IPS DF 6.9 (cell line): Measurements from ENCODE around the gene LRP10.

Experiments
- DNase-seq: peaks from one replicate; pipeline ENCODE4 v3.0.0-alpha.2; 2013; ENCODE audit warnings: low read depth, low spot score
- H3K27ac ChIP-seq: one replicate; pipeline ENCODE4 v1.5.1; 2013; ENCODE audit warnings: low read length, control low read depth
- H3K27me3 ChIP-seq: 2 replicates; pipeline ENCODE4 v1.6.1; 2013; ENCODE audit warnings: mild to moderate bottlenecking, low read length; ENCODE audit not compliant: control insufficient read depth, insufficient read depth
- H3K36me3 ChIP-seq: 2 replicates; pipeline ENCODE4 v1.6.1; 2013; ENCODE audit warnings: low read length; ENCODE audit not compliant: control insufficient read depth, insufficient read depth
- H3K4me1 ChIP-seq: 2 replicates; pipeline ENCODE4 v1.6.1; 2013; ENCODE audit warnings: low read length; ENCODE audit not compliant: control insufficient read depth, insufficient read depth
- H3K4me3 ChIP-seq: 2 replicates; pipeline ENCODE4 v1.5.1; 2013; ENCODE audit warnings: mild to moderate bottlenecking, low read length
- H3K9me3 ChIP-seq: 2 replicates; pipeline ENCODE4 v1.6.1; 2013; ENCODE audit warnings: low read length, inconsistent platforms; ENCODE audit not compliant: control insufficient read depth, insufficient read depth
- WGBS: extraction: QIAGEN DNeasy Blood & Tissue Kit; methylation state at CpG from one replicate; pipeline ENCODE4 v1.1.7; 2013; ENCODE audit warnings: mixed read lengths, missing lambda C conversion rate; ENCODE audit not compliant: insufficient read length, insufficient coverage; 5-methylcytosine and 5-hydroxymethylcytosine counted together

Gene LRP10

DNA sequence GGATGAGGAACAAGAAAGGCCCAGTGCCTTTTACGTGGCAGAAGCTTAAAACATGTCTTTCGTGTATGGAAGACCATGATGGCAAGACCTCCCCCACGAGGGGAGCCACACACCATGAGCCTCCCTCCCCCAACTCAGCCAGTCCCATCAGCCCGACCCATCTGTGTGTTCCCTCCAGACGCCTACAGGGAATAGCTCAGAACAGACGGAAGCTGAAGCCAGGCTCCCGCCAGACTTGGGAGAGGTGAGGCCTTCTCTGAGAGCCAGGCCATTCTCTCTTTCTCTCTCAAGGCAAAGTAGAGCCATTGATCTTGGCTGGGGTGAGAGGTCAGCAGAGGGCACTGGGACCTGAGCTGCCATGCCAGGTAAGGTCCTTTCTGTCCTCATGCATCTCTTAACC, 20.9 kb downstream of the LRP10 start:
- Histone ChIP-seq H3K36me3 (no peaks in the 10 kb centered on the region), H3K4me1 (no peaks in the 10 kb centered on the region), H3K4me3 (no peak overlapping the region), H3K9me3 (no peaks in the 10 kb centered on the region), H3K27me3 (peaks cover 5% of the 10 kb centered on the region; the same call in 1 of the 2 replicates), H3K27ac (no peak overlapping the region)
- DNase-seq, result no peak
- WGBS, result no CpG with 5 or more reads among the region's 7 CpGs

DNA sequence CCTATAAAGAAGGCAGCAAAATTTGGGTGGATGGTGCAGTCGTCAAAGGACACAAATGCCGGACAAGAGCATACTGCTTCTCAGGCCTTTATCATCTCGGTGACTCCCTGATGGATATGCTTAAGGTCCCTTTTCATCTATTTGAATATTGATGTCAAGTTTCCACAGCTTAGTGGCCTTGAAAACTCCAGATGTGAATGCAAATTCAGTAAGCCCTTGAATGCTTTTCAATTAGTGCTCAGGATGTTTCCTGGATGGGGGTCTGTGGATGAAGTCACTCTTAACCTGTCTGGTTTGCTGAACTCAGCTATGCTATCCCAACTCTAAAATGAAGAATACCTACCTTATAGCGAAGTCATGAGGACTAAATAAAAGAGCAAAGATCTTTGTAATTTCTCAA, 22.2 kb downstream of the LRP10 start:
- no peak overlapping the region for H3K4me3 ChIP-seq
- no peaks in the 10 kb centered on the region for H3K9me3 ChIP-seq
- peaks cover 10% of the 10 kb centered on the region for H3K27me3 ChIP-seq
- no peaks in the 10 kb centered on the region for H3K36me3 ChIP-seq
- no peaks in the 10 kb centered on the region for H3K4me1 ChIP-seq
- H3K27ac ChIP-seq, result no peak overlapping the region
- no peak for DNase-seq
- WGBS, result no CpG with 5 or more reads among the region's 4 CpGs

DNA sequence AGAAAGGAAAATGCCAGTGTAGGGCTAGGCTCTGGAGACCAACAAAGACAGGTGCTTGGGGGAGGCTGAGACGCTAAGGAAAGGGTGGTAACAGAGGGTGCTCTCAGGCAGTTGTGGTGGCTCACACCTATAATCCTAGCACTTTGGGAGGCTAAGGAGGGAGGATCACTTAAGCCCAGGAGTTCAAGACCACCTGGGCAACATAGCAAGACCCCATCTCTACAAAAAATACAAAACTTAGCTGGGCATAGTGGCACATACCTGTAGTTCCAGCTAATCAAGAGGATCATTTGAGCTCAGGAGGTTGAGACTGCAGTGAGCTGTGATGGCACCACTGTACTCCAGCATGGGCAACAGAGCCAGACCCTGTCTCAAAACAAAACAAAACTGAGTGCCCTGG, 23.9 kb downstream of the LRP10 start:
- no peaks in the 10 kb centered on the region for H3K9me3 ChIP-seq
- WGBS, result no CpG with 5 or more reads among the region's 1 CpG
- H3K27ac ChIP-seq, result no peak overlapping the region
- peaks cover 10% of the 10 kb centered on the region for H3K27me3 ChIP-seq
- no peaks in the 10 kb centered on the region for H3K36me3 ChIP-seq
- no peak for DNase-seq
- no peaks in the 10 kb centered on the region for H3K4me1 ChIP-seq
- no peak overlapping the region for H3K4me3 ChIP-seq

DNA sequence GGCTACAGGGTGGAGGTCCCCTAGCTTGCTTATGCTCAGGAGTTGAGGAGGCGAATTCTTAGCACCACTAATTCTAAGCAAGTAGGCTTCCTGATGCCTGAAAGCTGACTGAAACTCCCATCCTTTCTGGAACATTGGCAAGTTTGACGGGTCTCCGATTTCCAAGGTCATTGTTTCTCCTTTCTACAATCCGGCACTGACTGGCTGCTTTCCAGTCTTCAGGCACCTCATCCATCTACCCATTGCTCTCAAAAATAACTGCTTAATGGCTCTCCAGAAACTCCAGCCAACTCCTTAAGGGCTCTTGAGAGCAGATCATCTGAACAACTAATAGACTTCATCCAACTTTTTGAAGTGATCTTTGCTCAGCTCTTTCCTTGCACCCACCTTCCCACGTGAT, 24.8 kb downstream of the LRP10 start:
- no peaks in the 10 kb centered on the region for H3K4me1 ChIP-seq
- DNase-seq, result no peak
- H3K27me3 ChIP-seq, result peaks cover 10% of the 10 kb centered on the region
- no peak overlapping the region for H3K4me3 ChIP-seq
- no peak overlapping the region for H3K27ac ChIP-seq
- H3K36me3 ChIP-seq, result peaks cover 6% of the 10 kb centered on the region; the same call in 1 of the 2 replicates
- WGBS, result no CpG with 5 or more reads among the region's 5 CpGs
- H3K9me3 ChIP-seq, result no peaks in the 10 kb centered on the region

DNA sequence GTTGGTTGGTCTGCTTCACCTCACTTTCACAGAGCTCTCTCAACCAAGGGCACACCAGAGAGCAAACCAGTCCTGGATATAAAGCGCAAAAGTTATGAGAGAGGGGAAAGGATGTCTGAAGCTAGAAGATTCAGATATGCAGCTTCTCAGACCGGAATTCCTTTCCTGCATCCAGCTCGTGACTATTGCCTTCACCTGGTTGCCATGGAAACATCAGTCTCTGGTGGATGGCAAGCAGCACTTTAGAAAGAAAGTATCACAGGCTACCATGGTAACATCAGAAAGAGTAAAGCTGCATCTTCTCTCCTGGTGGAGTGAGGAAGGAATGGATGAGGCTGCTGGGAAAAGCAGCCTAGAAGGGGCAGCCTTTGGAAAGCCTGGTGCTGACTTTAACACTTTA, 25.2 kb downstream of the LRP10 start:
- no peak overlapping the region for H3K4me3 ChIP-seq
- H3K4me1 ChIP-seq, result no peaks in the 10 kb centered on the region
- DNase-seq, result no peak
- peaks cover 10% of the 10 kb centered on the region for H3K27me3 ChIP-seq
- WGBS, result no CpG with 5 or more reads among the region's 3 CpGs
- no peak overlapping the region for H3K27ac ChIP-seq
- H3K9me3 ChIP-seq, result no peaks in the 10 kb centered on the region
- peaks cover 10% of the 10 kb centered on the region for H3K36me3 ChIP-seq

DNA sequence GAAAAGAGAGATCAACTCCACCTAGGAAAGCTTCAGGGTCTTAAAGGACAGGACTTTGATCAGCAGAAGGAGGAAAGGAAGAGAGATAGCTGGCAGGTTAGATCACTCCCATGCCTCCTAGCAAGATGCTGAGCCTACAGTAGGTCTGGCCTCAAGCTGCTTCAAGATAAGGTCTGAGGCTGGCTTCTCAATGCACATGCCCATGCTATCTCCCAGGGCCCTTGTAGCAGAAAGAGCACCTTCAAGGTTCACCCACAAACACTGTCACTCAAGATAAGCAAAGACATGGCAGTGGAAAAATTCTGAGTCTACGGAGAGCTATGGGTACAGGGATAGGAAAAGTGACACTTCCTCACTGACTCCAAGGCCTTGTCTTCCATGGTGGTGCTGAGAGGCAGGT, 25.8 kb downstream of the LRP10 start:
- Histone ChIP-seq H3K27me3 (peaks cover 10% of the 10 kb centered on the region), H3K27ac (no peak overlapping the region), H3K9me3 (no peaks in the 10 kb centered on the region), H3K36me3 (peaks cover 15% of the 10 kb centered on the region), H3K4me1 (no peaks in the 10 kb centered on the region), H3K4me3 (no peak overlapping the region)
- no peak for DNase-seq
- WGBS, result no CpG with 5 or more reads among the region's 1 CpG

DNA sequence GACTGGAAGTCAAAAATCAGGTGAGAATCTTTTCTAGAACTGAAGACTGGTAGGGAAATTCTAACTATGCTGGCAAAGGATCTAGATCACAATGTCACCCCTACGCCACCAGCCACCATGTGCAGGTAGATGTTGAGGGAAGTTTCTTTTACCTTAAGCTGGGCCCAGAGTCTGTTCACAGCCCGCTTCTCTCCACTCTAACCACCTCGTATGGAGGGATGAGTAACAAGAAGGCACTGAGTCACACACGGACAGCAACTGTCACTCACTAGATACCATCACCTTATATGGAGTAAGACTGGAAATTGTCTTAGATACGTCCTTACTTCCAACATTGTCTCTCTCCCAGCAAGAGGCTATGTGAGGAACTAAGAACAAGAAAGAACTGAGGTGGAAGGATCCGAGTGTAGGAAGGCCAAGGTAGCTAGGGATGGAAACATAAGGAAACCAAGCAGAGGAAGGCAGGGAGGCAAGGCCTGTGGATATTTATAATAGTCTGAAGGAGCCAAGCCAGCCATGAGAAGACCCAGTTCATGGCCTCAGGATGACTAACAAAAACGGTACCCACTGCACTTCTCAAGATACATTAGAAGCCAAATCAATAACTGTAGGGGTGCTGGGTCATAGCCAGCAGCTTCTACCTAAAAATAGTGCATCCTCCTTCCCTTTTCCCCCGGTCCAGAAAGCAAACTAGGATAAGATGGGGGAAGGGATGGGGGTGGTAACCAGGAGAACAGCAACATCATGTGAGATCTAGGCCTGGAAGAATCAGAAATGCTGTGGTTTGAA, 27.0 kb downstream of the LRP10 start:
- Histone ChIP-seq H3K36me3 (peaks cover 15% of the 10 kb centered on the region), H3K4me1 (no peaks in the 10 kb centered on the region), H3K27me3 (peaks cover 10% of the 10 kb centered on the region), H3K27ac (no peak overlapping the region), H3K4me3 (no peak overlapping the region), H3K9me3 (no peaks in the 10 kb centered on the region)
- no peak for DNase-seq
- no CpG with 5 or more reads among the region's 8 CpGs for WGBS

DNA sequence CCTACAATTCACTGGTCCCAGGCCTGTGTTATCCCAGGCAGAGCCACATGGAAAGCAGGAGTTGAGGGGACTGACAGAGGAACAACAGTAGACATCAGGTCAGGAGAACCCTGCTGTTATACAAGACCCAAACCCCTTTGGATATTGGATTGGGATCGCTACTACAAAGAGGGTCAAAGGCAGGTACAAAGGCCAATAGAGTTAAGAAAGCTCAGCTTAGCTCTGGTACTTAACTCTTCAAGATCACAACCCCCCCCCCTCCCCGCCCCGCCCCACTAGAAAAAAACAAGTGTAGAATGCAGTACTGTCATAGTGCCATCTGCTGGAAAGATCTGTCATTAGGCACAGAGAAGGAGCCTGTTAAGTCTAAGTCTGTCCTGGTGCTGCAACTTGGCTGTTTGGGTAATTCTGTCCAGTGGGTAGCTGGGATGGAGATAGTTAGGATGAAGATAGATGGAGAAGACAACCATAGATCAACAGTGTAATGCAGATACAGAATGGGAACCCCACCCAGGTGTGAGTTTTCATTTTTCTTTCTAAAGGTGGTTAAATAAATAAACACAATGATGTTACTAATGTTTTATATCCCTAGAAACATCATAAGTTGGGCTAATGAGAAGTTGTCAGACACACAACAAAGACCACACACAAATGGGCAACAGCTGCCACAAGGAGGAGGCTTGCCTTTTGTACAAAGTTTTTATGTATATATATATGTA, 28.7 kb downstream of the LRP10 start:
- Histone ChIP-seq H3K36me3 (peaks cover 28% of the 10 kb centered on the region), H3K4me3 (no peak overlapping the region), H3K9me3 (no peaks in the 10 kb centered on the region), H3K4me1 (no peaks in the 10 kb centered on the region), H3K27me3 (peaks cover 10% of the 10 kb centered on the region), H3K27ac (no peak overlapping the region)
- no CpG with 5 or more reads among the region's 3 CpGs for WGBS
- DNase-seq, result no peak

DNA sequence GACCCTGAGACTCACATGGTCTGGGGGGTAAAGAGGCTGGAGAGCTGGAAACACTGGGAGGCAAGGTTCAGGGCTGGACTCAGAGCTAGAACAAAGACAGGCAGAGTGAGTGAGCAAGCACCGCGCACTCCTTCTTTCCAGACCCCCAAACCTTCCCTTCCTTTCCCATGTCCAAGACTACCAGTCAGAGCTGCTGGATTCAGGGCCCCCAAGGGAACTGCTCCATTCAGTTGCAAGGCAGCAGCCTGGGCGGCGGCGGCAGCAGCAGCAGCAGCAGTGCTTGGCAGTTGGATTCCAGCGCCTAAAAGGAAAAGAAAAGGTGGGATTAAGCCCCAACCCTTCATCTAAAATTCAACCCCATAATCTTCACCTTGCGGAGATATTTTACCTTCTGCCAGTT, 30.3 kb downstream of the LRP10 start:
- Histone ChIP-seq H3K27ac (no peak overlapping the region), H3K36me3 (peaks cover 39% of the 10 kb centered on the region), H3K27me3 (peaks cover 7% of the 10 kb centered on the region), H3K4me1 (no peaks in the 10 kb centered on the region), H3K4me3 (no peak overlapping the region), H3K9me3 (no peaks in the 10 kb centered on the region)
- no CpG with 5 or more reads among the region's 7 CpGs for WGBS
- no peak for DNase-seq

DNA sequence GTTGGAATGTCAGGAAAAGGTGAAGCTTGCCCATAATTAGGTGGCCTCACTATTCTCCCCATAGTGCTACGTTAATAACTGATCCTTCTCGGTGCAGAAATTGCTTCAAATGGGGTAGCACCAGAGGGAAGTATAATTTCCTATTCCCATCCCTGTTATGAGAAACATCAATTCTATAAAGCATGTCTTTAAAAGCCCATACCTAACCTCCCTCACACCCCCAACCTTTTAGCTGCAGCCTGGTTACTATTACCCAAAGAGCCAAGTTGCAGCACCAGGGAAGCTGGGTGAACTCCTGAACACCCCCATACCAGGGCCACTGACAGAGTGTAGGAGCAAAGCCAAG, 32.2 kb downstream of the LRP10 start:
- WGBS, result no CpG with 5 or more reads among the region's 2 CpGs
- H3K36me3 ChIP-seq, result peaks cover 39% of the 10 kb centered on the region
- no peaks in the 10 kb centered on the region for H3K9me3 ChIP-seq
- no peak for DNase-seq
- no peaks in the 10 kb centered on the region for H3K27me3 ChIP-seq
- H3K27ac ChIP-seq, result no peak overlapping the region
- H3K4me3 ChIP-seq, result no peak overlapping the region
- H3K4me1 ChIP-seq, result no peaks in the 10 kb centered on the region

DNA sequence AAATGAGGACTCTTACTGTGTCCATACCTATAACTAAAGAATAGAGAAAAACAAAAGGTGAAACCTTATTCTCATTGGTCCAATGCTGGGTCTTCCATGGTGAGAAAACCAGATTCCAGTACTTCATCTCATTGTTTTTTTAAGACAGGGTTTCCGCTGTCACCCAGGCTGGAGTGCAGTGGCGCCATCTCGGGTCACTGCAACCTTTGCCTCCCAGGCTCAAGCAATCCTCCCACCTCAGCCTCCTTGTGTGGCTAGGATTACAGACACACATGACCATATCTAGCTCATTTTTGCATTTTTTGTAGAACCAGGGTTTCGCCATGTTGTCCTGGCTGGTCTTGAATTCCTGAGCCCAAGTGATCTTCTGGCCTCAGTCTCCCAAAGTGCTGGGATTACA, 34.1 kb downstream of the LRP10 start:
- no peak overlapping the region for H3K4me3 ChIP-seq
- H3K9me3 ChIP-seq, result no peaks in the 10 kb centered on the region
- WGBS, result no CpG with 5 or more reads among the region's 4 CpGs
- H3K27me3 ChIP-seq, result no peaks in the 10 kb centered on the region
- peaks cover 42% of the 10 kb centered on the region for H3K36me3 ChIP-seq
- no peaks in the 10 kb centered on the region for H3K4me1 ChIP-seq
- no peak overlapping the region for H3K27ac ChIP-seq
- no peak for DNase-seq
